Measurements from ENCODE around the gene BEST1. TPM values are rescaled to one million over a fixed set of nuclear protein-coding genes. Genes with fewer than 3 reads are reported as not detected.

Gene BEST1
- total RNA-seq, 2 experiments from 2014 or later: 0.14 to 0.25 TPM

DNA sequence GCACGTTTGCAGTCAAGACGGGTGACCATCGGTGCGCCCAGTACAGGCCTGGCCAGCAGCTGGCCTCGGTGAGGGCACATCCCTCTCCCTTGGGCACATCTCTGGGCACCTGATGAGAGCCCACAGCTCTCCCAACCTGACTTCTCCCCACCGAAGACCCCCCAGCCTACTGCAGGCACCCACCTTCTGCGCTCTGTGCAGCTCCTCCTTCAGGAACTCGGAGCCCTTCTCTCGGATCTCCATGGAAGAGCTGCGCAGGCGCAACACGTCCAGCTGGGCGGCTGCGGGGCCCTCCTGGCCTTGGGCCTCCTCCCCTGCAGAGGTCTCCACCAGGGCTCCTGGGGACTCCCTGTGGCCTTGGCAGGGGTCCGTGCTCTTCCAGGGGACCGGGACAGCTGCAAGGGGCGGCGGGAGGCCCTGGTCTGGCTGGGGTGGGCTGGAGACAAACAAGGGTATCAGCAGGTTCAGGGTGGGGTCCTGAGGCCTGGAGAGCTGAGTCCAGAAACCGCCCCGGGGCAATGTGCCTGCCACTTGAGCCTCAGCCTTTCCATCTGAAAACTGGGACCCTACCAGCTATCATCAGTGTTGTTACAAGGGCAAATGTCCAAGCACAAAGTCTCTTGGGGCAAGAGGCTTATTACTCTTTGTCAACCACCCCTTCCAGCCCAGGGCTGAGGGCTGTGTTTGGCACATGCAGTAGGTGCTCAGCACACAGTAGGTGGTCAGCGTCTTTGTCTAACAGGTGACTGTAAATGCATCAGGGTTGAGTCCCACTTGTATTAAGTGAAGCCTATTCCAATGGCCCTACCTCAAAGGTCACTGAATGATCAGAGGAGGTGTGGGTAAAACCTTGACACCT is 42.1 kb upstream of the BEST1 start:
- no peaks in the 10 kb centered on the region for H3K36me3 Mint-ChIP-seq (ENCODE audit: low read depth)
- DNase-seq: no peak
- no peak for ATAC-seq (ENCODE audit: poor library complexity)
- ChIA-PET POLR2A (no interaction called here), CTCF (interaction anchor here (1.0 to 1.2 kb wide), 2 partner anchors 9 to 174 kb away, joined by 3 to 4 read pairs; no protein-coding TSS in a partner anchor)
- Histone ChIP-seq H3K4me3 (ENCODE audit: low read length) (no peak overlapping the region), H3K27me3 (ENCODE audit: control insufficient read depth in 1 of 2, insufficient read depth in 2 of 2, low read length in 2 of 2) (no peaks in the 10 kb centered on the region), H3K4me1 (ENCODE audit: insufficient read depth, low read length) (peaks cover 3% of the 10 kb centered on the region), H3K27ac (ENCODE audit: low read depth in 1 of 2, low read length in 2 of 2) (no peak overlapping the region), H3K36me3 (ENCODE audit: insufficient read depth, low read length) (no peaks in the 10 kb centered on the region), H3K9me3 (ENCODE audit: control insufficient read depth in 1 of 2, insufficient read depth in 1 of 2, low read length in 2 of 2) (no peaks in the 10 kb centered on the region)
- TF ChIP-seq CTCF (IDR thresholded peaks at IDR 0.05): no peak
- no peak overlapping the region for H3K4me3 Mint-ChIP-seq
- no peaks in the 10 kb centered on the region for H3K4me1 Mint-ChIP-seq (ENCODE audit: low read depth)
- peaks cover 18% of the 10 kb centered on the region for H3K27me3 Mint-ChIP-seq
- no peak overlapping the region for H3K27ac Mint-ChIP-seq
- intact Hi-C loops (cut with DNase I, micrococcal nuclease): no loop called here
- no peaks in the 10 kb centered on the region for H3K9me3 Mint-ChIP-seq

- H3K27me3 ChIP-seq (ENCODE audit: control insufficient read depth in 1 of 2, insufficient read depth in 2 of 2, low read length in 2 of 2): no peaks in the 10 kb centered on the region
- no peak for TF ChIP-seq CTCF (IDR thresholded peaks at IDR 0.05)
- DNase-seq: no peak
- Mint-ChIP-seq H3K9me3 (no peaks in the 10 kb centered on the region), H3K27me3 (peaks cover 26% of the 10 kb centered on the region), H3K27ac (no peak overlapping the region), H3K36me3 (ENCODE audit: low read depth) (no peaks in the 10 kb centered on the region), H3K4me3 (no peak overlapping the region), H3K4me1 (ENCODE audit: low read depth) (no peaks in the 10 kb centered on the region)
- no peaks in the 10 kb centered on the region for H3K36me3 ChIP-seq (ENCODE audit: insufficient read depth, low read length)
- POLR2A ChIA-PET: no interaction called here
- no peak overlapping the region for H3K4me3 ChIP-seq (ENCODE audit: low read length)
- H3K27ac ChIP-seq (ENCODE audit: low read depth in 1 of 2, low read length in 2 of 2): no peak overlapping the region
- H3K4me1 ChIP-seq (ENCODE audit: insufficient read depth, low read length): peaks cover 3% of the 10 kb centered on the region
- CTCF ChIA-PET: interaction anchor here (1.2 kb wide), 1 partner anchor 10 kb away, joined by 3 read pairs; no protein-coding TSS in a partner anchor
- ATAC-seq (ENCODE audit: poor library complexity): no peak
- intact Hi-C loops (cut with DNase I, micrococcal nuclease): no loop called here
- no peaks in the 10 kb centered on the region for H3K9me3 ChIP-seq (ENCODE audit: control insufficient read depth in 1 of 2, insufficient read depth in 1 of 2, low read length in 2 of 2)
Measured at GRCh38 chr11:61908730-61909316, 41.3 kb upstream of the BEST1 start.

GRCh38 chr11:61910187-61911127 is 39.7 kb upstream of the BEST1 start:
- intact Hi-C loops (cut with DNase I, micrococcal nuclease): no loop called here
- Mint-ChIP-seq H3K9me3 (no peaks in the 10 kb centered on the region), H3K4me1 (ENCODE audit: low read depth) (peaks cover 4% of the 10 kb centered on the region), H3K4me3 (no peak overlapping the region), H3K27me3 (peaks cover 41% of the 10 kb centered on the region), H3K36me3 (ENCODE audit: low read depth) (no peaks in the 10 kb centered on the region), H3K27ac (no peak overlapping the region)
- no peak for DNase-seq
- no peak for ATAC-seq (ENCODE audit: poor library complexity)
- POLR2A ChIA-PET: no interaction called here
- CTCF ChIA-PET: interaction anchor here (0.9 to 1.4 kb wide), 2 partner anchors 172 to 197 kb away, joined by 3 to 4 read pairs; no protein-coding TSS in a partner anchor
- H3K4me1 ChIP-seq (ENCODE audit: insufficient read depth, low read length): no peaks in the 10 kb centered on the region
- H3K9me3 ChIP-seq (ENCODE audit: control insufficient read depth in 1 of 2, insufficient read depth in 1 of 2, low read length in 2 of 2): no peaks in the 10 kb centered on the region
- no peak overlapping the region for H3K27ac ChIP-seq (ENCODE audit: low read depth in 1 of 2, low read length in 2 of 2)
- TF ChIP-seq CTCF (IDR thresholded peaks at IDR 0.05): no peak
- peaks cover 4 to 6% of the 10 kb centered on the region in 2 experiments for H3K27me3 ChIP-seq (ENCODE audit: control insufficient read depth in 1 of 2, insufficient read depth in 2 of 2, low read length in 2 of 2)
- no peaks in the 10 kb centered on the region for H3K36me3 ChIP-seq (ENCODE audit: insufficient read depth, low read length)
- H3K4me3 ChIP-seq (ENCODE audit: low read length): no peak overlapping the region
